DND-41 (cell line): ENCODE measurements around the gene ZCCHC14.
"Not testable (repeated sequence)": the region's sequence is repeated elsewhere in the genome, so short reads cannot be mapped to it uniquely, and the experiment has no call there.

Source experiments
- ATAC-seq: fragments of 200-7000 bp; cut with Tn5 transposase; 3 replicates; pipeline ENCODE4 v1.9.1; 2021; ENCODE audit warnings: low read depth; ENCODE audit not compliant: insufficient read depth
- DNase-seq: peaks from one replicate; pipeline ENCODE4 v3.0.0-alpha.2; 2020
- H2AFZ ChIP-seq: 2 replicates; pipeline ENCODE4 v1.6.0; 2012; ENCODE audit warnings: low read depth, low read length
- H3K27ac ChIP-seq: 2 replicates; pipeline ENCODE4 v1.5.1; 2012; ENCODE audit warnings: low read length, inconsistent platforms
- H3K27me3 ChIP-seq: fragments of 200-600 bp; sonication (generic); 2 replicates; pipeline ENCODE4 v1.6.0; 2012; ENCODE audit warnings: low read length, mild to moderate bottlenecking, inconsistent platforms; ENCODE audit not compliant: insufficient read depth, poor library complexity
- H3K36me3 ChIP-seq: 2 replicates; pipeline ENCODE4 v1.5.1; 2012; ENCODE audit warnings: low read length, inconsistent platforms; ENCODE audit not compliant: insufficient read depth
- H3K4me1 ChIP-seq: 2 replicates; pipeline ENCODE4 v1.5.1; 2012; ENCODE audit warnings: mild to moderate bottlenecking, low read length; ENCODE audit not compliant: insufficient read depth
- H3K4me2 ChIP-seq: 2 replicates; pipeline ENCODE4 v1.6.0; 2012; ENCODE audit warnings: mild to moderate bottlenecking, moderate library complexity, low read length, inconsistent platforms; ENCODE audit not compliant: insufficient read depth
- H3K4me3 ChIP-seq, 2 experiments: fragments of 200-600 bp in 1 of 2; shearing (Covaris generic) in 1 of 2; 2 replicates each; pipeline ENCODE4 v1.5.1; 2012 to 2016; ENCODE audit warnings: inconsistent platforms in 2 of 2, low read length in 2 of 2, mild to moderate bottlenecking in 2 of 2, low read depth in 1 of 2, moderate library complexity in 1 of 2
- H3K79me2 ChIP-seq: 2 replicates; pipeline ENCODE4 v1.6.0; 2012; ENCODE audit warnings: low read length, inconsistent platforms; ENCODE audit not compliant: insufficient read depth
- H3K9ac ChIP-seq: 2 replicates; pipeline ENCODE4 v1.6.0; 2012; ENCODE audit warnings: low read depth, mild to moderate bottlenecking, inconsistent platforms, low read length, moderate library complexity
- H3K9me3 ChIP-seq: 2 replicates; pipeline ENCODE4 v1.5.1; 2012; ENCODE audit warnings: low read length, moderate library complexity, mild to moderate bottlenecking, inconsistent platforms; ENCODE audit not compliant: insufficient read depth, severe bottlenecking
- H4K20me1 ChIP-seq: 2 replicates; pipeline ENCODE4 v1.6.0; 2012; ENCODE audit warnings: low read length; ENCODE audit not compliant: insufficient read depth
- EZH2 ChIP-seq: IDR thresholded peaks from 3 replicates; pipeline ENCODE4 v1.6.1; 2012; ENCODE audit warnings: borderline replicate concordance, low read depth, mild to moderate bottlenecking, moderate library complexity, low read length, inconsistent platforms; ENCODE audit not compliant: severe bottlenecking
- TF ChIP-seq, protein P1 (sequence below): IDR thresholded peaks from 2 replicates; pipeline ENCODE4 v1.5.1; 2012; ENCODE audit warnings: borderline replicate concordance, low read length, moderate library complexity, mild to moderate bottlenecking; ENCODE audit not compliant: poor library complexity, severe bottlenecking; ENCODE audit errors: extremely low read depth

Gene ZCCHC14

DNA sequence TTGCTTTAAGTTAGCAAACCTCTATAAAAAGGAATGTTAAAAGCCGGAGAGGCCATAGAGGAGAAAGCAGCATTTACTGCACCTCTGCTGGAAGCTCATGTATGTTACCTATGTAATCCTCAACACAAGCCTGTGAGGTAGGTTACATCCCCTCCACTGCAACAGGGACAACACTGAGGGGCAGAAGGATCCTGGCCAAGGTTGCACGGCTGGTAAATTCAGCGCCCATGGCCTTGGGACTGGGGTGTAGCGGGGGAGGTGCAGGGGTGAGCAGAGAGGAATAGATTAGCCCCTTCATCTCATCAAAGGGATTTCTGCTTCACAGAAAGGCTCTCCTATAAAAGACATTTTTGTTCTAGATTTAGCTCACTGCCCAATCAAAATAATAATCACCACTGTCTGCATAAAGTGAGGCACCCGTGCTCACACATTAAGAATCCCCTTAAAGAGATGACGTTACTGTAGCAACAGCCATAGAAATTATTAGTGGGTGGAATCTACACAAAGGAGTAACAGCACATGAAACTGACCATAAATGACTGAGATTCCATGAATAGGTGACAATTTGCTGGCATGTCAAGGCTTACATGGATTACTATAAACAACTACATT, 3.3 kb downstream of the ZCCHC14 start:
- H3K4me2 ChIP-seq = no peak overlapping the region
- H3K27me3 ChIP-seq = peaks cover 3% of the 10 kb centered on the region
- no peak for ATAC-seq
- H2AFZ ChIP-seq = no peak overlapping the region
- H3K9ac ChIP-seq = no peak overlapping the region
- H3K36me3 ChIP-seq = no peaks in the 10 kb centered on the region
- H3K27ac ChIP-seq = no peak overlapping the region
- TF ChIP-seq, protein P1, sequence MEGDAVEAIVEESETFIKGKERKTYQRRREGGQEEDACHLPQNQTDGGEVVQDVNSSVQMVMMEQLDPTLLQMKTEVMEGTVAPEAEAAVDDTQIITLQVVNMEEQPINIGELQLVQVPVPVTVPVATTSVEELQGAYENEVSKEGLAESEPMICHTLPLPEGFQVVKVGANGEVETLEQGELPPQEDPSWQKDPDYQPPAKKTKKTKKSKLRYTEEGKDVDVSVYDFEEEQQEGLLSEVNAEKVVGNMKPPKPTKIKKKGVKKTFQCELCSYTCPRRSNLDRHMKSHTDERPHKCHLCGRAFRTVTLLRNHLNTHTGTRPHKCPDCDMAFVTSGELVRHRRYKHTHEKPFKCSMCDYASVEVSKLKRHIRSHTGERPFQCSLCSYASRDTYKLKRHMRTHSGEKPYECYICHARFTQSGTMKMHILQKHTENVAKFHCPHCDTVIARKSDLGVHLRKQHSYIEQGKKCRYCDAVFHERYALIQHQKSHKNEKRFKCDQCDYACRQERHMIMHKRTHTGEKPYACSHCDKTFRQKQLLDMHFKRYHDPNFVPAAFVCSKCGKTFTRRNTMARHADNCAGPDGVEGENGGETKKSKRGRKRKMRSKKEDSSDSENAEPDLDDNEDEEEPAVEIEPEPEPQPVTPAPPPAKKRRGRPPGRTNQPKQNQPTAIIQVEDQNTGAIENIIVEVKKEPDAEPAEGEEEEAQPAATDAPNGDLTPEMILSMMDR = no peak
- TF ChIP-seq EZH2 = no peak
- H3K79me2 ChIP-seq = no peaks in the 10 kb centered on the region
- no peaks in the 10 kb centered on the region for H3K4me1 ChIP-seq
- H3K9me3 ChIP-seq = no peaks in the 10 kb centered on the region
- H4K20me1 ChIP-seq = no peaks in the 10 kb centered on the region
- DNase-seq = no peak
- H3K4me3 ChIP-seq = no peak overlapping the region

DNA sequence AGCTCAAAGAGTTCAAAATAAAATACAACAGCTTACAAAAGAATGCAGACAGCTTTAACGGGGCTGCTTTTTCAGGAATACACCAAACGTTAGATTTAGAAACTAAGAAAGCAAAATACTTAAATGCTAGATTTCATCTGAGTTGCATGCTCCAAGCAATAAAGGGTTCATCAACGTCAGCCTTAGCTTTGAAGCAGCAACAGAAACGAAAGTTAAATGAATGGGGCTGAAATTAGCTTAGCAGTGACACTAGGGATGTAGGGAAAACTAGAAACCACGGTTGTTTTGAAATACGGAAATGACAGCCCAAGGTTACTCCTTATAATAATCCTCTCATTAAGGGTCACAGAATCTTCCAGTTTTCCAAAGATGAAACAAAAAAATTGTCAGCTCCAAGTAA, 3.9 kb downstream of the ZCCHC14 start:
- not testable (repeated sequence) for H4K20me1 ChIP-seq, H3K4me1 ChIP-seq, H3K27ac ChIP-seq, H3K9ac ChIP-seq, DNase-seq, H3K4me2 ChIP-seq, ATAC-seq, H3K9me3 ChIP-seq, H3K4me3 ChIP-seq, H3K79me2 ChIP-seq, H3K36me3 ChIP-seq, H2AFZ ChIP-seq, H3K27me3 ChIP-seq

DNA sequence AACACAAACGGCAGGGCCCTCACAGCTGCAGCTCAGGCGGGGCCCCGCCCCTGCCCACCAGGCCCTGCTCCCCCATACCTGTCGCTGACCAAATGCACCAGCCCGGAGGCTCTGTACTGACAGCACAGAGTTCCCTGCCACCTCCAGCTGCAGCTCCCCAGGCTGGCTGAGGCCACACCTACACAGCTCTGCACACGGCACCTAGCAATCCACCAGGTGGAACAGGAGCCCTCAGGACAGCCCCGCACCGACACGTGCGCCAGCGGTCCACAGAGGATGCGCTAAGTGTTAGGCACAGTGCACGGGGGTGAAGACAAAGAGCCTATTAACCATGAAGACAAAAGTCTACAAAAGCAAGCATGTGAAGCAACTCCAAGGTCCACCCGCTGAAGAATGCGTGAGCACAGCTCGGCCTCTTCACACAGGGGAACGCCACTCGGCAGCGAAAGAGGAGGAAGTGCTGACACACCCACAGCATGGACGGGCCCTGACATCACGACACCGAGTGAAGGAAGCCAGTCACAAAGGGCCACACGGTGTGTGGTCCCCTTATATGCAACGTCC, 5.4 kb downstream of the ZCCHC14 start:
- DNase-seq = no peak
- no peaks in the 10 kb centered on the region for H3K36me3 ChIP-seq
- no peaks in the 10 kb centered on the region for H4K20me1 ChIP-seq
- H3K9ac ChIP-seq = no peak overlapping the region
- no peak for ATAC-seq
- no peaks in the 10 kb centered on the region for H3K79me2 ChIP-seq
- no peak overlapping the region for H3K4me2 ChIP-seq
- no peak overlapping the region for H3K4me3 ChIP-seq
- H2AFZ ChIP-seq = no peak overlapping the region
- no peak overlapping the region for H3K27ac ChIP-seq
- H3K9me3 ChIP-seq = no peaks in the 10 kb centered on the region
- TF ChIP-seq, protein P1 = no peak
- H3K27me3 ChIP-seq = peaks cover 3% of the 10 kb centered on the region
- H3K4me1 ChIP-seq = no peaks in the 10 kb centered on the region

DNA sequence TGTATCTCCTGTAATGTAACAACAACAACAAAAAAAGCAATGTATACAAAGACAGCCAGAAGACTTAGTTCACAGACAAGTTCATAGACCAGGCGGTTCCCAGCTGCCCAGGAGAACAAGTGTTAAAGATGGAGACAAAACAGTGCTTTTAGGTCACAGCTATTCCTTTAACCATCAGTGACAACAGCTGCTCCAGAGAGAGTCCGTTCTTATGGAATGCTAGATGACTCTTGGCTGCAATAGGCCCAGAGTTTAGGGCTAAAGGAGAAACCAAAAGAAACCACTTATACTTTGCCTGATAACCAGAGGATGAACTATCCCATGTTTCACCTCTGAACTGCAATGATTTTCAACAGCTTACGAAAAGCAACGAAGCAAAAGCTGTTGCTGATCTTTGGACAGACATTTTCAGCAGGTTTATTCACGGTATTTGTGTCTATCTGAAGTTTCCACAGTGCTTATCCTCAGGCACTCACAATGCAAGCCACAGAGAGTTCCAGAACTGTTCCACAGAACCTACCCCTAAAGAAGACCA, 6.0 kb downstream of the ZCCHC14 start:
- Histone ChIP-seq H3K4me3 (no peak overlapping the region), H3K9ac (no peak overlapping the region), H3K36me3 (no peaks in the 10 kb centered on the region), H4K20me1 (no peaks in the 10 kb centered on the region), H2AFZ (no peak overlapping the region), H3K27me3 (peaks cover 3% of the 10 kb centered on the region), H3K79me2 (no peaks in the 10 kb centered on the region), H3K9me3 (no peaks in the 10 kb centered on the region), H3K4me1 (no peaks in the 10 kb centered on the region), H3K27ac (no peak overlapping the region), H3K4me2 (no peak overlapping the region)
- ATAC-seq (no peak), DNase-seq (no peak)
- TF ChIP-seq, protein P1 = no peak
- no peak for TF ChIP-seq EZH2
